Stomach (tissue), 4 donors: ENCODE measurements around the gene IQSEC1.

Experiments
- EP300 ChIP-seq: sonication (generic); formaldehyde crosslinking; IDR thresholded peaks from one replicate; pipeline ENCODE4 v1.6.1; 2017; ENCODE audit warnings: antibody characterized with exemption
- POLR2A ChIP-seq, 4 donors: fragments of 450-650 bp; IDR thresholded peaks; one replicate each; pipeline ENCODE4 v1.6.1; 2016; ENCODE audit warnings: antibody characterized with exemption in 4 of 4, control low read depth in 2 of 4, mild to moderate bottlenecking in 1 of 4, moderate library complexity in 1 of 4
- POLR2AphosphoS5 ChIP-seq, 3 donors: sonication (generic); formaldehyde crosslinking; IDR thresholded peaks; one replicate each; pipeline ENCODE4 v1.6.1; 2016; ENCODE audit warnings: antibody characterized with exemption in 3 of 3
- TF ChIP-seq, protein P1 (sequence below), 7 experiments: fragments of 450-650 bp in 4 of 7; fragments of 200-600 bp in 3 of 7; sonication (generic) in 3 of 7; IDR thresholded peaks; one replicate each; pipeline ENCODE4 v1.5.1; 2016 to 2019; ENCODE audit warnings: antibody characterized with exemption in 7 of 7, control low read depth in 2 of 7, mild to moderate bottlenecking in 1 of 7

DNA sequence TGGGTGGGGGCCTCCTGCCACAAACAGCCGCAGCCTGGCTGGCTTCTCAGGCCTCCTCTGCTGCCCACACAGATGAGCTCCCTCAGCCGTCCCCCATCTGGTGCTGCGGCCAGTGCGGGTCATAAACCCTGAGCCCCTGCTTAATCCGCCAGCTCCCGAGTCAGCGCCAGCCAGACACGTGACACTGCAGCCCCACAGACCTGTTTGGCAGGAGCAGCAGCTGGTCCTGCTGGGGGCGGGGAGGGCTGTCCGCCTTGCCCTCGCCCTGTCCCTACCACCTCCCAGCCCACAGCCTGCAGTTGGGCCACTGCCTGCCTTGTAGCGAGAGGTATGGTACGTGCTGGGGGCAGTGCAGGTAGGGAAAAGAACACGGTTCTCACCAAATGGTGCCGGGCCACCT, 86.2 kb downstream of the IQSEC1 start:
- TF ChIP-seq, protein P1, sequence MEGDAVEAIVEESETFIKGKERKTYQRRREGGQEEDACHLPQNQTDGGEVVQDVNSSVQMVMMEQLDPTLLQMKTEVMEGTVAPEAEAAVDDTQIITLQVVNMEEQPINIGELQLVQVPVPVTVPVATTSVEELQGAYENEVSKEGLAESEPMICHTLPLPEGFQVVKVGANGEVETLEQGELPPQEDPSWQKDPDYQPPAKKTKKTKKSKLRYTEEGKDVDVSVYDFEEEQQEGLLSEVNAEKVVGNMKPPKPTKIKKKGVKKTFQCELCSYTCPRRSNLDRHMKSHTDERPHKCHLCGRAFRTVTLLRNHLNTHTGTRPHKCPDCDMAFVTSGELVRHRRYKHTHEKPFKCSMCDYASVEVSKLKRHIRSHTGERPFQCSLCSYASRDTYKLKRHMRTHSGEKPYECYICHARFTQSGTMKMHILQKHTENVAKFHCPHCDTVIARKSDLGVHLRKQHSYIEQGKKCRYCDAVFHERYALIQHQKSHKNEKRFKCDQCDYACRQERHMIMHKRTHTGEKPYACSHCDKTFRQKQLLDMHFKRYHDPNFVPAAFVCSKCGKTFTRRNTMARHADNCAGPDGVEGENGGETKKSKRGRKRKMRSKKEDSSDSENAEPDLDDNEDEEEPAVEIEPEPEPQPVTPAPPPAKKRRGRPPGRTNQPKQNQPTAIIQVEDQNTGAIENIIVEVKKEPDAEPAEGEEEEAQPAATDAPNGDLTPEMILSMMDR (IDR thresholded peaks at IDR 0.05): no peak
- TF ChIP-seq POLR2A (IDR thresholded peaks at IDR 0.05) (no peak), POLR2AphosphoS5 (IDR thresholded peaks at IDR 0.05) (no peak), EP300 (no peak)
